ENCODE results near the gene SCYGR7. TPM values are rescaled to one million over a fixed set of nuclear protein-coding genes. Genes with fewer than 3 reads are reported as not detected.
A peak's percentile ranks its signal among the peaks of the same experiment; 100 is the strongest.

Gene SCYGR7
- polyA plus RNA-seq, 3 donors = not detected

DNA sequence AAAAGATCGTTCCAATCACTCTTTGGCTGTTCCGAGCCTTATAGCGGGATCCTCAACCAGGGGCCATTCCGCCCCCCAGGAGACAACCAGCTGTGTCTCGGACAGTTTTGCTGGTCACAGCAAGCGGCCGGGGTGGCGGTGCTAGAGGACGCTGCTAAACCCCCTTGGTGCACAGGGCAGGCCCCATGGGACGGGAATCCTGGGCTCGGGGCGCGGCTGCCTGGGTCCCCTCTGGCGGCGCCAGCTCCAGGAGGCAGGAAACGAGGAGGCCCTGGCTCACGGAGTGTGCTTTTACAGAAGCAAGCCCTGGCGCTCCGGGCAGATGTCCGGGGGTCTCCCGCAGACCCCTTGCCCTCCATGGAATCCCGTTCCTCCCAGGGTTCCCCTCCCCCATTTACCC is 39.7 kb downstream of the SCYGR7 start:
- no peaks in the 10 kb centered on the region for H3K4me1 ChIP-seq (ENCODE audit: control insufficient read depth in 1 of 2, insufficient read depth in 2 of 2, low read length in 2 of 2)
- H3K4me1 Mint-ChIP-seq = peaks cover 4% of the 10 kb centered on the region
- 92% methylated on average over 22 of the region's 22 CpGs for WGBS (ENCODE audit: insufficient coverage)
- no peak for DNase-seq
- H3K9me3 Mint-ChIP-seq = peaks cover 0 to 3% (median 0%) of the 10 kb centered on the region in 7 donors
- no peak overlapping the region for H3K4me3 Mint-ChIP-seq
- no peaks in the 10 kb centered on the region for H3K9me3 ChIP-seq (replicated peaks in 1 of 2; ENCODE audit: control insufficient read depth in 1 of 2, insufficient read depth in 1 of 2, low read length in 2 of 2)
- H3K27ac ChIP-seq (ENCODE audit: low read depth in 1 of 2, low read length in 2 of 2) = no peak overlapping the region
- H3K9ac ChIP-seq (ENCODE audit: insufficient read depth, low read length, poor library complexity, severe bottlenecking) = no peak overlapping the region
- peaks cover 2 to 6% (median 3%) of the 10 kb centered on the region in 3 donors for H3K27me3 Mint-ChIP-seq (ENCODE audit: low read depth in 3 of 3)
- no peak overlapping the region for H3K4me3 ChIP-seq (replicated peaks in 1 of 3; ENCODE audit: low read depth in 2 of 3, low read length in 3 of 3)
- H2AFZ ChIP-seq (ENCODE audit: insufficient read depth, low read depth, low read length, poor library complexity, severe bottlenecking) = no peak overlapping the region
- no peaks in the 10 kb centered on the region for H3K27me3 ChIP-seq (ENCODE audit: control insufficient read depth in 2 of 2, insufficient read depth in 2 of 2, low read length in 2 of 2)
- intact Hi-C loops (cut with micrococcal nuclease) = loop anchor here in 1 of 2 donors (5.0 to 10.0 kb wide), 2 partner anchors 531 to 643 kb away; no protein-coding TSS in a partner anchor
- no peak overlapping the region for H3K27ac Mint-ChIP-seq
- no peaks in the 10 kb centered on the region for H3K36me3 Mint-ChIP-seq
- no peak for TF ChIP-seq CTCF (IDR thresholded peaks at IDR 0.05)
- no peaks in the 10 kb centered on the region for H3K79me2 ChIP-seq (ENCODE audit: insufficient read depth, low read length)
- no peaks in the 10 kb centered on the region for H4K20me1 ChIP-seq (ENCODE audit: insufficient read depth, low read length)
- H3K4me2 ChIP-seq (replicated peaks; ENCODE audit: extremely low read depth, low read length, poor library complexity, severe bottlenecking) = no peak overlapping the region
- H3K36me3 ChIP-seq (replicated peaks in 1 of 2; ENCODE audit: control insufficient read depth in 1 of 2, insufficient read depth in 2 of 2, low read length in 2 of 2) = no peaks in the 10 kb centered on the region

- intact Hi-C loops (cut with micrococcal nuclease) = no loop called here
- Histone ChIP-seq H3K9me3 (replicated peaks in 1 of 2; ENCODE audit: control insufficient read depth in 1 of 2, insufficient read depth in 1 of 2, low read length in 2 of 2) (no peaks in the 10 kb centered on the region), H3K4me3 (replicated peaks in 1 of 3; ENCODE audit: low read depth in 2 of 3, low read length in 3 of 3) (no peak overlapping the region), H3K4me2 (replicated peaks; ENCODE audit: extremely low read depth, low read length, poor library complexity, severe bottlenecking) (no peak overlapping the region), H2AFZ (ENCODE audit: insufficient read depth, low read depth, low read length, poor library complexity, severe bottlenecking) (no peak overlapping the region), H3K4me1 (ENCODE audit: control insufficient read depth in 1 of 2, insufficient read depth in 2 of 2, low read length in 2 of 2) (no peaks in the 10 kb centered on the region), H3K9ac (ENCODE audit: insufficient read depth, low read length, poor library complexity, severe bottlenecking) (no peak overlapping the region), H3K27ac (ENCODE audit: low read depth in 1 of 2, low read length in 2 of 2) (no peak overlapping the region), H3K36me3 (replicated peaks in 1 of 2; ENCODE audit: control insufficient read depth in 1 of 2, insufficient read depth in 2 of 2, low read length in 2 of 2) (no peaks in the 10 kb centered on the region), H4K20me1 (ENCODE audit: insufficient read depth, low read length) (no peaks in the 10 kb centered on the region), H3K79me2 (ENCODE audit: insufficient read depth, low read length) (no peaks in the 10 kb centered on the region), H3K27me3 (ENCODE audit: control insufficient read depth in 2 of 2, insufficient read depth in 2 of 2, low read length in 2 of 2) (no peaks in the 10 kb centered on the region)
- Mint-ChIP-seq H3K36me3 (no peaks in the 10 kb centered on the region), H3K27ac (peak overlapping the region in 1 of 7 donors; percentile 26), H3K27me3 (ENCODE audit: low read depth in 3 of 3) (peaks cover 0 to 6% (median 0%) of the 10 kb centered on the region in 3 donors), H3K4me3 (no peak overlapping the region), H3K9me3 (no peaks in the 10 kb centered on the region), H3K4me1 (peaks cover 2% of the 10 kb centered on the region)
- TF ChIP-seq CTCF (IDR thresholded peaks at IDR 0.05) = no peak
- 100% methylated on average over 2 of the region's 5 CpGs for WGBS (ENCODE audit: insufficient coverage)
- DNase-seq = no peak
These were observed 44.1 kb downstream of the SCYGR7 start for GRCh38 chr2:227772197-227772661.
